PC-3 (cell line): ENCODE data around the gene PPOX.

Source experiments
- CTCF ChIP-seq: fragments of 300-600 bp; sonication (generic); conservative IDR thresholded peaks from 2 replicates; pipeline ENCODE4 v1.5.1; 2017; ENCODE audit warnings: antibody characterized with exemption, low read depth, mild to moderate bottlenecking, low read length
- EZH2phosphoT487 ChIP-seq: fragments of 300-600 bp; sonication (generic); IDR thresholded peaks from 2 replicates; pipeline ENCODE4 v1.6.1; 2018; ENCODE audit warnings: mild to moderate bottlenecking, antibody characterized with exemption, low read length, borderline replicate concordance

- TF ChIP-seq CTCF, result peak; percentile 72
- no peak for TF ChIP-seq EZH2phosphoT487
Measured at GRCh38 chr1:161165742-161166668, at the start of gene PPOX.
